ENCODE measurements around the gene RASA3.
A peak's percentile ranks its signal among the peaks of the same experiment; 100 is the strongest.
"Not testable (repeated sequence)": the region's sequence is repeated elsewhere in the genome, so short reads cannot be mapped to it uniquely, and the experiment has no call there.

The RASA3 gene

GRCh38 chr13:114081761-114082681 is 50.4 kb downstream of the RASA3 start:
- no peak for DNase-seq (ENCODE audit: low spot score)

DNA sequence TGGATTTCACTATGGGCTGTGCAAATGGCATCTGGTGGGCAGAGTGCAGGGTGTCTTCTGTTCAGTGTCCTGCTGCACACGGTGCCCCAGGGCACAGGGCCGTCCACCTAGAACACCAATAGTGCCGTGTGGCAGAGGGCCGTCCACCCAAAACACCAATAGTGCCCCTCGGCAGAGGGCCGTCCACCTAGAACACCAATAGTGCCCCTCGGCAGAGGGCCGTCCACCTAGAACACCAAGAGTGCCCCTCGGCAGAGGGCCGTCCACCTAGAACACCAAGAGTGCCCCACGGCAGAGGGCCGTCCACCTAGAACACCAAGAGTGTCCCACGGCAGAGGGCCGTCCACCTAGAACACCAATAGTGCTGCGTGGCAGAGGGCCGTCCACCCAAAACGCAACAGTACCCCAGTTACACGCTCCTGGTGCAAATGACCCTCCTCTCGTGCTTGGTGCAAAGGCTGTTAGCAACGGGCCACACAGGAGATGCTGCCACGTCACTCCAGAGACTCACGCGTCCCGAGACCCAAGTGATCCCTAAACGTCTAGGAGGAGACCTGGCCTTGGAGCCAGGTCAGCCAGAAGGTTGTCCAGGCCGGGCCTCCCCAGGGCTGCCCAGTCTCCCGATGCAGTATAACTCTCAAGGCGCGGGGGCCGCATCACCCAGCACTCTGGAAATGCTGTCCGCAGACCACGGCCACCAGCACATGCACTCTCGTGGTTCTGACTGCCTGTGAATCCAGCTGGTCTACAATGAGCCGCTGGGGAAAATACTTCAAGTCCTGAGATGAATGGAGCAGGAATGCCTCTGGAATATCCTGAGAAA is 51.5 kb downstream of the RASA3 start:
- DNase-seq (ENCODE audit: low spot score), result no peak

- no peak for DNase-seq (ENCODE audit: low spot score)
Observed at GRCh38 chr13:114079601-114080536, 52.6 kb downstream of the RASA3 start.

DNA sequence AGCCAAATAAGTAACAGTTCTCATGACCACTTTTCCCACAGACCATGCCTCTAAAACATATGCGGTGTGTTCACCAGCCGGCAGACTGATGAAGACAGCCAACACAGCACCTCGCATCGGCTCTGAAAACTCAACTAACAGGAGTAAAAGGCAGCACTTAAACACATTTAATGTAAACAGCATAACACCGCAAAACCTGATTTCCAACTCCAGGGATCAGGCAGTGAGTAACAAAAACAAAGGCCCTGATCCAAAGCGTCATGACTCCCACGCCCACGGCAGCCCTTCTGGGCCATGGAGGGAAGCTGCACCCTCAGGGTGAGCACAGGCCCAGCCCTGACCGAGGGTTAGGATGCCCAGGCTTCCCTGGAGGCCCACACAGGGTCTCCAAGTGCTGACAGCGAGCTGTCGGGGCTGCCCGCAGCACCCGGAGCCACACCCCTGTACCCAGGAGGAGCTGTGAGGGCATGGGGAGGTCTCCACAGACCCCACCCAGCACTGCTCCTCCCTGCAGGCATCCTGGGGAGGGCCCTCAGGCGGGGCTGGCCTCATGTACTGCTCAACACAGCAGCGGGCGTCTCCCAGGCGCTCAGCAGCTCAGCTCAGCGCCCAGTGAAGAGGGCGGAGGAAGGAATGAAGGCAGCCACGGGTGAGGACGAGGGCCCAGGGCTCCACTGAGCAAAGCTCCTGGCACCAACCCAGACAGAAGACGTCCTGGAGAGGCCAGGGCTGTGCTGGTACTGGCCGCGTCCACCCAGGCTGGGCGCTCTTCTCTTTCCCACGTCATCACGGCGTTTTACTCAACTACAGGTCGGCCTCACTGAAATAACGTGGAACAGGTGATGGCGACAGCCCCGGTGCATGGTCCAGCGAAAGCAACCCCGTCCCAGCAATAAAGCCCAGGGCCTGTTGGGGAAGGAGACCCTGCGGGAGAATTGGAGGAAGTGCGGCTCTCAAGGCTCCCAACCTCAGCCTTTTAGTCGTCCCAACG is 53.7 kb downstream of the RASA3 start:
- DNase-seq (ENCODE audit: low spot score), result no peak

- DNase-seq (ENCODE audit: low spot score), result no peak
Observed at GRCh38 chr13:114077933-114078325, 54.5 kb downstream of the RASA3 start.

- no peak for DNase-seq (ENCODE audit: low spot score)
Observed at GRCh38 chr13:114077099-114077932, 55.1 kb downstream of the RASA3 start.

DNA sequence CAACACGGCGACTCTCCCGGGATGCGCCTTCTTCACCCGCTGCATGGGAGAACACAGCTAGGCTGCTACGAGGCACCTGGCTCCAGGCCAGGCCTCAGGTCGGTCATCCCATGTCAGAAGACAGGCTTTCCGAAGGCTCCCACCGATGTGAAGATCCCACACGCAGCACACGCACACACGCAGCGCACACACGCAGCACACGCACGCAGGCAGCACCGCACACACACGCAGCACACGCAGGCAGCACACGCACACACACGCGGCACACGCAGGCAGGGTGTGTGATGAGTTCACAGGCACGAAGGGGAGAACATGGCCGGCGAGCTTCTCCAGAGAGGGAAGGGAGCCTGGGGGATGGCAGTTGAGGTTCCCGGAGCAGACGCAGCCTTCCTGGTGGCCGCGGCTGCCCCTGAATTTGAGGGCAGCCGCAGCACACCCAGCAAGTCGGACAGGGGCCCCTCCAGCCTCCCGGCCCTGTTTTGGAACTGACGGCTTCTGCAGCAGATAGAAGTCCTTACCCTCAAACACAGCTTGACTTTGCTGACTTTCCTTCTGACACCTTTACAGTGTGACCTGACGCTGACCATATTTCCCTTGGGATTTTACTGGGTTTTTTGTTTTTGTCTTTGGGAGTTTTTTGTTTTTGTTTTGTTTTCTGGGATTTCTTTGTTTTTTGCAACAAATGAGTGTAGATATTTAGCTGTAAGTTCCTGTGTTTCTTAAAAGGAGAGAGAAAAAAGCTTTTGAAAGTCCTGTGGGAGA is 55.9 kb downstream of the RASA3 start:
- DNase-seq (ENCODE audit: low spot score), result no peak

- not testable (repeated sequence) for DNase-seq (ENCODE audit: low spot score)
Observed at GRCh38 chr13:114075811-114076210, 56.6 kb downstream of the RASA3 start.

- no peak for DNase-seq (ENCODE audit: low spot score)
Observed at GRCh38 chr13:114074671-114075315, 57.6 kb downstream of the RASA3 start.

GRCh38 chr13:114073881-114074612 is 58.4 kb downstream of the RASA3 start:
- no peak for DNase-seq (ENCODE audit: low spot score)

DNA sequence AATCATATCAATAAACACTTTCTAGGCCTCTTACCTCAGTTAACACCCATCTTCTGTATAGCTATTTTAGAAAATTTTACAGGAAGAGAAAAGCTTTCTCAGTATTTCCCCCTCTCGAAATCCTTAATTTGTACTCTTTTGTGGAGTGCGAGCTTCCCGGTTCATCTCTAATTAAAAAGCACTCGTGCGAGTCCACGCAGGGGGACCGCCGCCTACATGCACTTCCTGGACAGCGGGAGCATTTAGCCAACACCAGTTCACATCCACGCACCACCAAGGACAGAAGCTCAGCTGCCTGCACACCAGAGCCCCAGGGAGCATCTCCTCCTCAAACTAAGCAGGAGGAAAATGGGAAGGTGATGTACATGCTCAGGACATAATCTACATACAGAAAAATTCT is 60.0 kb downstream of the RASA3 start:
- no peak for DNase-seq (ENCODE audit: low spot score)

- DNase-seq (ENCODE audit: low spot score), result no peak
Observed at GRCh38 chr13:114071991-114072390, 60.4 kb downstream of the RASA3 start.

GRCh38 chr13:114071410-114071809 is 61.0 kb downstream of the RASA3 start:
- peak; percentile 53 for DNase-seq (ENCODE audit: low spot score)

DNA sequence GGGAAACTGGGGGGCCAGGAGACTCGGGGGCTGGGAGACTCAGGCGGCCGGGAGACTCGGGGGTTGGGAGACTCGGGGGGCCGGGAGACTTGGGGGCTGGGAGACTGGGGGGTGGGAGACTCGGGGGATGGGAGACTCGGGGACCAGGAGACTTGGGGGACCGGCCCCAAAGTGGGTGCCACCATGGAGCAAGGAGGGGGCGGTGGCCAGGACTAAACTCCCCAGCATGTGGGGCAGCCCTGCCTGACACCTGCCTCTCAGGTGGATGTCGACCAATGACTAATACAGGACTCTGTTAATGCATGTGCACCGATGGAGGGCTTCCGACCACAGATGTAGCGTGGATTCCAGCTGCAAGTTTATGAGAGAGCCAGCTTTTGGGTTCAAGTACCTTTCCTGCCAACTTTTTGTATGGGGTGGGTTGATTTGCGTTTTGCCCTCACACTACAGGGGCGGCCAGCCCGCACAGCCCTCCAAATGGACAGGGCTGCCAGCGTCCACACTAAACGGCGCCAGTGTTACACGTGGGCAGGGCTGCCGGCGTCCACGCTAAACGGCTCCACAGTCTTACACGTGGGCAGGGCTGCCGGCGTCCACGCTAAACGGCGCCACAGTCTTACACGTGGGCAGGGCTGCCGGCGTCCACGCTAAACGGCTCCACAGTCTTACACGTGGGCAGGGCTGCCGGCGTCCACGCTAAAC is 62.2 kb downstream of the RASA3 start:
- DNase-seq (ENCODE audit: low spot score), result no peak

DNA sequence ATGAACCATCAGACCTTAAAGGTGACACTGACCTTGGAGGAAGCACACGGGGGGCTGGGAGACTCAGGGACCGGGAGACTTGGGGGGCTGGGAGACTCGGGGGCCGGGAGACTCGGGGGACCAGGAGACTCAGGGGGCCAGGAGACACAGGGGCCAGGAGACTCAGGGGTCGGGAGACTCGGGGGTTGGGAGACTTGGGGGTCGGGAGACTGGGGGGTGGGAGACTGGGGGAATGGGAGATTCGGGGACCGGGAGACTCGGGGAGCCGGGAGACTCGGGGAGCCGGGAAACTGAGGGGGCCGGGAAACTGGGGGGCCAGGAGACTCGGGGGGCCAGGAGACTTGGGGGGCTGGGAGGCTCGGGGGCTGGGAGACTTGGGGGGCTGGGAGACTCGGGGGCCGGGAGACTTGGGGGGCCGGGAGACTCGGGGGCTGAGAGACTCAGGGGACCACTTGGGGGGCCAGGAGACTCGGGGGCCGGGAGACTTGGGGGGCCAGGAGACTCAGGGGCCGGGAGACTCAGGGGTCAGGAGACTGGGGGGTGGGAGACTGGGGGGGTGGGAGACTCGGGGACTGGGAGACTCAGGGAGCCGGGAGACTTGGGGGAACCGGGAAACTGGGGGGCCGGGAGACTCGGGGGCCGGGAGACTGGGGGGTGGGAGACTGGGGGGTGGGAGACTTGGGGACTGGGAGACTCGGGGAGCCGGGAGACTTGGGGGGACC is 62.9 kb downstream of the RASA3 start:
- DNase-seq (ENCODE audit: low spot score), result no peak

GRCh38 chr13:114068656-114069318 is 63.6 kb downstream of the RASA3 start:
- DNase-seq (ENCODE audit: low spot score), result no peak

Data from globus pallidus (tissue), 1 donor.